Neural cell (in vitro differentiated cells): ENCODE measurements around the gene PROX2. TPM values are rescaled to one million over a fixed set of nuclear protein-coding genes. Genes with fewer than 3 reads are reported as not detected.

Experiments used
- H2AFZ ChIP-seq: fragments of 200-600, 300-800 bp; sonication (generic), shearing (Covaris generic); 2 replicates; pipeline ENCODE4 v1.6.0; 2014; ENCODE audit warnings: low read depth, mild to moderate bottlenecking, antibody characterized with exemption, low read length, moderate library complexity
- H3F3A ChIP-seq: fragments of 200-600 bp; shearing (Covaris generic); 2 replicates; pipeline ENCODE4 v1.6.1; 2016; ENCODE audit warnings: mild to moderate bottlenecking, moderate library complexity, mixed read lengths, antibody characterized with exemption, low read length; ENCODE audit not compliant: insufficient read depth, poor library complexity, severe bottlenecking
- H3K27ac ChIP-seq: fragments of 200-600, 300-800 bp; sonication (generic), shearing (Covaris generic); 2 replicates; pipeline ENCODE4 v1.5.1; 2014; ENCODE audit warnings: mild to moderate bottlenecking, low read length, moderate library complexity
- H3K27me3 ChIP-seq: fragments of 300-800, 200-600 bp; sonication (generic), shearing (Covaris generic); 2 replicates; pipeline ENCODE4 v1.6.0; 2014; ENCODE audit warnings: mild to moderate bottlenecking, low read depth, low read length, moderate library complexity; ENCODE audit not compliant: insufficient read depth
- H3K36me3 ChIP-seq: fragments of 300-800, 200-600 bp; sonication (generic), shearing (Covaris generic); 2 replicates; pipeline ENCODE4 v1.5.1; 2014; ENCODE audit warnings: mild to moderate bottlenecking, antibody characterized with exemption, low read length, moderate library complexity; ENCODE audit not compliant: insufficient read depth
- H3K4me2 ChIP-seq: fragments of 300-800, 200-600 bp; sonication (generic), shearing (Covaris generic); 2 replicates; pipeline ENCODE4 v1.6.0; 2014; ENCODE audit warnings: mild to moderate bottlenecking, low read length
- H3K4me3 ChIP-seq: fragments of 300-800, 200-600 bp; sonication (generic), shearing (Covaris generic); 2 replicates; pipeline ENCODE4 v1.5.1; 2014; ENCODE audit warnings: mild to moderate bottlenecking, low read length, moderate library complexity
- H3K79me2 ChIP-seq: fragments of 200-600 bp; shearing (Covaris generic); replicated peaks from 2 replicates; pipeline ENCODE4 v1.6.0; 2014; ENCODE audit warnings: mild to moderate bottlenecking, low read length, moderate library complexity; ENCODE audit not compliant: insufficient read depth
- H3K9ac ChIP-seq: fragments of 300-800, 200-600 bp; sonication (generic), shearing (Covaris generic); 2 replicates; pipeline ENCODE4 v1.6.1; 2016; ENCODE audit warnings: mild to moderate bottlenecking, low read length, mixed read lengths
- H3K9me2 ChIP-seq: fragments of 200-600 bp; shearing (Covaris generic); 2 replicates; pipeline ENCODE4 v1.6.1; 2016; ENCODE audit warnings: mild to moderate bottlenecking, low read length, mixed read lengths; ENCODE audit not compliant: insufficient read depth
- H3K9me3 ChIP-seq: fragments of 200-600, 300-800 bp; sonication (generic), shearing (Covaris generic); 2 replicates; pipeline ENCODE4 v1.6.1; 2016; ENCODE audit warnings: mild to moderate bottlenecking, mixed run types, low read length, moderate library complexity, mixed read lengths
- H4K20me1 ChIP-seq: fragments of 200-600 bp; shearing (Covaris generic); 2 replicates; pipeline ENCODE4 v1.6.1; 2016; ENCODE audit warnings: mild to moderate bottlenecking, mixed run types; ENCODE audit not compliant: insufficient read depth
- CTCF ChIP-seq: fragments of 450-650 bp; IDR thresholded peaks from 2 replicates; pipeline ENCODE4 v1.5.1; 2014; ENCODE audit warnings: antibody characterized with exemption, mild to moderate bottlenecking, moderate library complexity; ENCODE audit not compliant: poor library complexity, severe bottlenecking
- EP300 ChIP-seq: fragments of 450-650 bp; conservative IDR thresholded peaks from 2 replicates; pipeline ENCODE4 v1.6.1; 2014; ENCODE audit warnings: antibody characterized with exemption, mild to moderate bottlenecking, moderate library complexity; ENCODE audit not compliant: poor library complexity, severe bottlenecking
- EZH2 ChIP-seq: fragments of 200-600, 300-800 bp; shearing (Covaris generic), sonication (generic); IDR thresholded peaks from 2 replicates; pipeline ENCODE4 v1.6.1; 2014; ENCODE audit warnings: antibody characterized with exemption, low read length, borderline replicate concordance, mild to moderate bottlenecking; ENCODE audit not compliant: insufficient read depth, poor library complexity, severe bottlenecking
- MXI1 ChIP-seq: fragments of 450-650 bp; conservative IDR thresholded peaks from 2 replicates; pipeline ENCODE4 v1.6.1; 2014; ENCODE audit warnings: antibody characterized with exemption, mild to moderate bottlenecking; ENCODE audit not compliant: poor library complexity, severe bottlenecking
- POLR2AphosphoS5 ChIP-seq: IDR thresholded peaks from 2 replicates; pipeline ENCODE4 v1.6.1; 2012
- RAD21 ChIP-seq: fragments of 450-650 bp; conservative IDR thresholded peaks from 2 replicates; pipeline ENCODE4 v1.6.1; 2014; ENCODE audit warnings: antibody characterized with exemption, mild to moderate bottlenecking, moderate library complexity
- REST ChIP-seq: IDR thresholded peaks from 2 replicates; pipeline ENCODE4 v1.6.1; 2012; ENCODE audit warnings: borderline replicate concordance
- SMC3 ChIP-seq: fragments of 450-650 bp; conservative IDR thresholded peaks from 2 replicates; pipeline ENCODE4 v1.6.1; 2014; ENCODE audit warnings: antibody characterized with exemption, mild to moderate bottlenecking, moderate library complexity; ENCODE audit not compliant: poor library complexity
- TAF1 ChIP-seq: IDR thresholded peaks from 2 replicates; pipeline ENCODE4 v1.6.1; 2012; ENCODE audit warnings: low read depth
- polyA plus RNA-seq: library from polyadenylated mRNA; depleted of rRNA; stranded (reverse); fragments of >200 nt; gene quantifications from 2 replicates; pipeline ENCODE4 v1.2.3, GENCODE V29; 2014

Gene PROX2
- polyA plus RNA-seq, 1 donor from 2014 or later: not detected

GRCh38 chr14:74898083-74898482, 22.1 kb upstream of the PROX2 start:
- no peak for TF ChIP-seq EP300
- TF ChIP-seq EZH2: no peak
- no peak for TF ChIP-seq REST
- TF ChIP-seq CTCF: no peak
- TF ChIP-seq RAD21: no peak
- TF ChIP-seq POLR2AphosphoS5: no peak
- no peak for TF ChIP-seq SMC3
- no peak for TF ChIP-seq TAF1
- TF ChIP-seq MXI1: no peak
- peaks cover 10% of the 10 kb centered on the region for H3K36me3 ChIP-seq
- H3K79me2 ChIP-seq: no peaks in the 10 kb centered on the region

GRCh38 chr14:74897642-74898041, 21.7 kb upstream of the PROX2 start:
- Histone ChIP-seq H3K4me2 (no peak overlapping the region), H3F3A (no peaks in the 10 kb centered on the region), H3K9me3 (no peaks in the 10 kb centered on the region), H3K27me3 (no peaks in the 10 kb centered on the region), H3K4me3 (no peak overlapping the region), H3K27ac (no peak overlapping the region), H3K36me3 (peaks cover 10% of the 10 kb centered on the region), H3K9me2 (no peaks in the 10 kb centered on the region), H3K79me2 (no peaks in the 10 kb centered on the region), H3K9ac (no peak overlapping the region), H2AFZ (no peak overlapping the region), H4K20me1 (no peaks in the 10 kb centered on the region)
- TF ChIP-seq RAD21: no peak
- no peak for TF ChIP-seq MXI1
- no peak for TF ChIP-seq EP300
- TF ChIP-seq CTCF: no peak
- no peak for TF ChIP-seq REST
- TF ChIP-seq EZH2: no peak
- no peak for TF ChIP-seq TAF1
- TF ChIP-seq POLR2AphosphoS5: no peak
- no peak for TF ChIP-seq SMC3

More at GRCh38 chr14:74898083-74898482, 22.1 kb upstream of the PROX2 start:
- Histone ChIP-seq H3K27ac (no peak overlapping the region), H3K4me2 (no peak overlapping the region), H3K9ac (no peak overlapping the region), H3K4me3 (no peak overlapping the region), H3F3A (no peaks in the 10 kb centered on the region), H3K9me2 (no peaks in the 10 kb centered on the region), H3K27me3 (no peaks in the 10 kb centered on the region), H4K20me1 (no peaks in the 10 kb centered on the region), H2AFZ (no peak overlapping the region), H3K9me3 (no peaks in the 10 kb centered on the region)
